Lung (tissue), 12 donors: Measurements from ENCODE around the gene BDKRB2. TPM values are rescaled to one million over a fixed set of nuclear protein-coding genes. Genes with fewer than 3 reads are reported as not detected.

ENCODE experiments used
- ATAC-seq: fragments of 200-7000 bp; cut with Tn5 transposase; one replicate; pipeline ENCODE4 v1.9.1; 2020; ENCODE audit warnings: moderate number of reproducible peaks; ENCODE audit not compliant: insufficient read depth, low FRiP score
- DNase-seq, 3 donors: peaks; one replicate each; pipeline ENCODE4 v3.0.0-alpha.2; 2013 to 2017
- H3K27ac ChIP-seq, 2 donors: one replicate each; pipeline ENCODE4 v1.5.1; 2013; ENCODE audit warnings: mild to moderate bottlenecking in 2 of 2, moderate library complexity in 2 of 2, control low read depth in 1 of 2, inconsistent platforms in 1 of 2, low read depth in 1 of 2, low read length in 1 of 2
- H3K27me3 ChIP-seq, 3 donors: one replicate each; pipeline ENCODE4 v1.5.1; 2013; ENCODE audit warnings: low read length in 2 of 3; ENCODE audit not compliant: control insufficient read depth in 3 of 3, insufficient read depth in 3 of 3
- H3K36me3 ChIP-seq, 4 donors: one replicate each; pipeline ENCODE4 v1.5.1; 2013; ENCODE audit warnings: low read length in 4 of 4, mild to moderate bottlenecking in 1 of 4, moderate library complexity in 1 of 4; ENCODE audit not compliant: control insufficient read depth in 4 of 4, insufficient read depth in 4 of 4
- H3K4me1 ChIP-seq, 5 donors: one replicate each; pipeline ENCODE4 v1.5.1; 2013; ENCODE audit warnings: low read length in 5 of 5, mild to moderate bottlenecking in 2 of 5, moderate library complexity in 1 of 5; ENCODE audit not compliant: control insufficient read depth in 5 of 5, insufficient read depth in 5 of 5
- H3K4me3 ChIP-seq: one replicate; pipeline ENCODE4 v1.5.1; 2013; ENCODE audit warnings: mild to moderate bottlenecking, control low read depth, moderate library complexity
- H3K9ac ChIP-seq, 2 donors: one replicate each; pipeline ENCODE4 v1.5.1; 2013; ENCODE audit warnings: low read length in 2 of 2, control low read depth in 1 of 2; ENCODE audit not compliant: insufficient read depth in 1 of 2
- H3K9me3 ChIP-seq, 4 donors: one replicate each; pipeline ENCODE4 v1.5.1; 2013; ENCODE audit warnings: low read length in 3 of 4, mild to moderate bottlenecking in 1 of 4, moderate library complexity in 1 of 4; ENCODE audit not compliant: control insufficient read depth in 4 of 4, insufficient read depth in 3 of 4
- CTCF ChIP-seq: IDR thresholded peaks from 2 replicates; pipeline ENCODE4 v1.5.1; 2012; ENCODE audit warnings: mild to moderate bottlenecking; ENCODE audit errors: control extremely low read depth, extremely low read depth
- WGBS, 2 donors: extraction: QIAGEN DNeasy Blood & Tissue Kit; methylation state at CpG; one replicate each; pipeline ENCODE4 v1.1.7; 2013; 5-methylcytosine and 5-hydroxymethylcytosine counted together
- polyA plus RNA-seq, 2 donors: library from polyadenylated mRNA; stranded (reverse); fragments of 200-250 nt; gene quantifications; one replicate each; pipeline ENCODE4 v1.2.1, GENCODE V29; 2013
- total RNA-seq, 2 donors: library from RNA; depleted of rRNA in 1 of 2; stranded (reverse); fragments of >200 nt in 1 of 2; gene quantifications; one replicate each; pipeline ENCODE4 v1.2.1, GENCODE V29; 2014 to 2021
- donor health status: control.
- donor health status: control.
- donor health status: Bipolar disorder and iron deficiency.
- donor health status: healthy.
- donor health status: DM: yes; HTN: yes; CAD: no.

Gene BDKRB2
- total and polyA plus RNA-seq, 4 donors: 0.77 to 5.8 (median 2.4) TPM

DNA sequence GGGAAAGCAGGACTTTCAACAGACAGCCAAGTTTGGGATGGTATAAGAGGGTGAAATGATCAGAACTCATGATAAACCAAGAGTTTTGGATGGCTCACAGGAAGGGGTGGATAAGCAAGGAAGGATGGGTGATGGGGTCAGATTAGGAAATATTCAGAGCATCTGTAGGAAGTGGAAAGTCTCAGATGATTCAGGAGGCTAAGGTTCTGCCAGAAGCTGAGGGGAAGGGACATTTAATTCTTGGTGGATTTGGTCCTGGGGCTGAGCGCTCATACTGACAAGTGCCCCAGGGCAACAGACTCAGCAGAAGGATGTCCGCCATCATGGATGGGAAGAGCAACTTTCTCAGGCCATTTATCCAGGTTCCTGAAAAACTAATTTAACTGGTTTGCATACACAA, 28.4 kb upstream of the BDKRB2 start:
- Histone ChIP-seq H3K9ac (no peak overlapping the region), H3K27me3 (no peaks in the 10 kb centered on the region), H3K4me1 (peaks cover 0 to 25% (median 16%) of the 10 kb centered on the region in 5 donors), H3K4me3 (no peak overlapping the region), H3K27ac (peak overlapping the region in 1 of 2 donors; percentile 5), H3K36me3 (no peaks in the 10 kb centered on the region), H3K9me3 (no peaks in the 10 kb centered on the region)
- ATAC-seq (peak; percentile 6), DNase-seq (peak in 1 of 3 donors; percentile 25)
- 89 to 98% methylated on average over 2 of the region's 2 CpGs for WGBS, 2 donors
- TF ChIP-seq CTCF: no peak

DNA sequence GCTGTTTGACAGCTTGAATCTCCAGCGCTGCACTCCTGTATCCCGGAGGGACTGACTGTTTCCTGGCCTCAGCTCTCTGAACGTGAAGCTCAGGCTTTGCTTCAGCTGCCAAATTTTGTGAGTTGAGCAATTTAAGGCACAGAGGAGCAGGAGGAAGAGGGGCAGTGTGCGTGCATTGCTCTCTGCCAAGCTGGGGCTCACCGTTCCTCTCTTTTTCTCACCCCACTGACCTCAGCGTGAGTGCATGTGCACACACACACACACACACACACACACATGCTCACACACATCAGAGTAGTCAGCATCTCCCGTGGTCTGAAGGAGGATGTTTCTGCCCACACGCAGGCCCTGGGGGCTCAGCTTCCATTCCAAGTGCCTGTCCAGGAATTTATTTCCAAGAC, 27.8 kb upstream of the BDKRB2 start:
- no peaks in the 10 kb centered on the region for H3K36me3 ChIP-seq
- 48 to 61% methylated on average over 8 of the region's 8 CpGs for WGBS, 2 donors
- no peaks in the 10 kb centered on the region for H3K9me3 ChIP-seq
- H3K27me3 ChIP-seq: no peaks in the 10 kb centered on the region
- no peak overlapping the region for H3K4me3 ChIP-seq
- no peak for ATAC-seq
- TF ChIP-seq CTCF: no peak
- no peak overlapping the region for H3K9ac ChIP-seq
- peak; percentile 63 to 94 (median 85) for DNase-seq
- no peak overlapping the region for H3K27ac ChIP-seq
- H3K4me1 ChIP-seq: peaks cover 0 to 27% (median 16%) of the 10 kb centered on the region in 5 donors

DNA sequence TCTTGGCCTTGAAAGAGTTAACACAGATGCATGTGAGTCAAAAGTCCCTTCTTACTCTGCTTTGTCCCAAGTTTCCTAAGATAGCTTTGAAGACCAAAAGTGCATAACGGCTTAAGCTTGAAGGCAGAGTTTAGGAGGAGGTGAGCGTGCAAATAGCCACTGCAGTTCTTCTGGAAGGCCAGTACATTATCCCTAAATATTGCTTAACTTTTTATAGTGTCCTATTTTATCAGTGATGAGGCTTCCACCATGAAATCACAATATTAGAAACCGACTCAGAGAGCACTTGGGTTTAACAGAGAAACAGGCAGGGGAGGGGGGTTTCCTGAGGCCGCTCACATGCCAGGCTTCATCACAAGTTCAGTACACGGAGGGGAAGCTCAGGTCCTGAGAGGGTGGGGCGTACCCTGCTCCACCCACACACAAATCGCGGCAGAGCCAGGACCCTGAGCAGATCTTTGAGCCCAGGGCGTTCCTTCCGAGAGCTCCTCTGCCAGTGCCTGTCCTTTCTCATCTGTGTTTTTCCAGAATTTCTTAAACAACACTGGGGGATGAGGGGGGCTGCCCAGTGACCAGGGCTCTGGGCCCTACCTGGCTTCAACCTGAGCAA, 26.8 kb upstream of the BDKRB2 start:
- Histone ChIP-seq H3K4me1 (peaks cover 0 to 36% (median 19%) of the 10 kb centered on the region in 5 donors), H3K4me3 (no peak overlapping the region), H3K9me3 (no peaks in the 10 kb centered on the region), H3K36me3 (no peaks in the 10 kb centered on the region), H3K9ac (no peak overlapping the region), H3K27ac (no peak overlapping the region), H3K27me3 (no peaks in the 10 kb centered on the region)
- WGBS, 2 donors: 34 to 53% methylated on average over 10 of the region's 10 CpGs
- no peak for DNase-seq
- TF ChIP-seq CTCF: no peak
- ATAC-seq: no peak
